ENCODE measurements around the gene ETV1.
A peak's percentile ranks its signal among the peaks of the same experiment; 100 is the strongest.

Gene ETV1

GRCh38 chr7:13991791-13992595 is 2.5 kb upstream of the ETV1 start:
- no peak for TF ChIP-seq CTCF (IDR thresholded peaks at IDR 0.05; ENCODE audit: low read depth, low read length)

DNA sequence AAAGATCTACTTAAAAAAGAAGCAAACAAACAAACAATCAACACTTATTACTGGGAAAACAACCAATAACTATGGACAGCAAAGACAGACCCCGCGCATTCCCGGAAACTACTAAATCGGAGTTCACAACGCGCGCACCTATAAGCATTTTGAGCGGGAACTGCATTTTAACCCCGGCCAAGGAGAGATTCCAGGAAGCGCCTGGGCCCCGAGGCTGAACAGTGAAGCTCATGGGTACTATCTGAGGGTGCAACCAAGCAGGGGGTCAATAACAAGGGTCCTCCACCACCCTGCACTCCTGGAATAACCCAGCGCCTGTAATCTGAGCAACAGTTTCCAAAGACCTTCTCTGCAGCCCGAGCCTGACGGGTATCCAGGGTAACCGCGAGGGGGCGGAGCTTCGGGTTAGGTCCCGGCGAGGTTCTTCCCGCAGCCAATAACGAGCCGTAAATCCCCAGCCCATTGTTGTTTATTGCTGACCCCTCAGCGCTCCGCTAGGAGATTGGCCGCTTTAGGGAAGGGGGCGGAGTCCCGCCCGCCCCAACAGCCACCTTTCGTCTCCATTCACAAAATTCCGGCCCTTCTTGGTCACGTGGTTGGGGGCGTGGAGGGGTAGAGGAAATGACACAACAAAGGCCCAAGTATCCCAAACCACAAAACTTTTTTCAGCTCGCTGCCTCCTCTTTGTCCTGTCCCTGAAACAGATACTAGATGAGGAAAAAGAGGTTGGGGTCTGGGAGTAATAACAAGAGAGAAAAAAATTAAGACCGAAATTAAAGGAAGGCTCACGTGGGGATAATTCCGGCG is 1.7 kb upstream of the ETV1 start:
- TF ChIP-seq CTCF (IDR thresholded peaks at IDR 0.05; ENCODE audit: low read depth, low read length) = no peak
- DNase-seq (ENCODE audit: extremely low read depth, low read depth) = peak; percentile 95

More at GRCh38 chr7:13991791-13992595, 2.5 kb upstream of the ETV1 start:
- DNase-seq (ENCODE audit: extremely low read depth, low read depth) = no peak

GRCh38 chr7:13990319-13990983 is 985 bp upstream of the ETV1 start:
- TF ChIP-seq CTCF (IDR thresholded peaks at IDR 0.05; ENCODE audit: low read depth, low read length) = no peak
- no peak for DNase-seq (ENCODE audit: extremely low read depth, low read depth)

DNA sequence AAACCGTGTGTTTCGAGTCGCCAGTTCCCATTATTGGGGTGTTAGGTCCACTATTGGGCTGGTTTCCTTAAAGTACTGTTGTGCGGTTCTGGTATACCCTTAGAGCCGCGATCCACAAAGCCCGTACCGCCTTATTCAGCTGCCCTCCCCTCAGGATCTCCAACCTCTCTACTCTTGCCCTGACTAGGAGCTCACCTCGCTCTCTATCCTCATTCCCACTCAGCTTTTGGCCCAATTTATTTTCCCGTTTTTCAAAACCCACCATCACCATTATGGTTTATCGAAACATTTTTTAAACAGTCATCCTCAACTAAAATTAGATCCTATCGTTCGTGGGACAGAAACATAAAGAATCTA is 461 bp upstream of the ETV1 start:
- DNase-seq (ENCODE audit: extremely low read depth, low read depth) = no peak
- no peak for TF ChIP-seq CTCF (IDR thresholded peaks at IDR 0.05; ENCODE audit: low read depth, low read length)

DNA sequence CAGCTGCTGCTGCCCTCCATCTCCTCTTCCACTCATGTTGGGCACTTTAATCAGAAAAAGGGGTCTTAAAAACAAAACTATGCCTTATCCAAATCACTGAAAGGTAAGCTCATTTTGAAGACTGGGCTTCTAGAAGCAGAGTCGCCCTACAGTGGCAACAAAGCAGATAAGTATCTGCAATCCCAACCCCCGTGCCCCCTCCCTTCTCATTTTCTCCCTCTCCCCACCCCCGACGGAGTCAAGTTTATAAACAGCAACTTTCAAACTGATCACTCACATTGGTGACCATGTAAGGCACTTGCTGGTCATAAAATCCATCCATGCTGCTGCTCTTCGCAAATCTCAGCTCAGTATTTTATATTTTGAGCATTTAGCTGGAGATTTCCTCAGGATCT is 738 bp downstream of the ETV1 start:
- TF ChIP-seq CTCF (IDR thresholded peaks at IDR 0.05; ENCODE audit: low read depth, low read length) = no peak; the same call in none of the 2 replicates
- no peak for DNase-seq (ENCODE audit: extremely low read depth, low read depth)

- no peak for DNase-seq (ENCODE audit: extremely low read depth, low read depth)
- no peak for TF ChIP-seq CTCF (IDR thresholded peaks at IDR 0.05; ENCODE audit: low read depth, low read length)
Observed at GRCh38 chr7:13988065-13988464, 1.4 kb downstream of the ETV1 start.

DNA sequence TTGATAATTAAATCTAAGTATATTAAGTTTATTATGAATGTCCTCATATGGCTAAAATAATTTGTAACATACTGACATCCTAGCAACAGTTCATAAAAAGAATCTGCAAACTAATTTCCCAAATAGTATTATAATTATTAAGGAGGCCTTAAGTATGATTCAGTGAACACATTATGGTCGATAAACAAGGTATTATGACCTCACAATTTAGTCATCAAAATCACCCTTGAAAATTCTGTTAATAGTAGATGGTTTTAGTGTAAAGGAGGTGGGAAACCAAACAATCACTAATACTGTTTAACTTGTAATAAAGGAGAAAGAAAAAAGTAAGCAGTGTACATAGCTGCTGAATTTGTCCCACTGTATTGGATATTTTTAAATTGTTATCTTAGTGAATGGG is 2.1 kb downstream of the ETV1 start:
- no peak for TF ChIP-seq CTCF (IDR thresholded peaks at IDR 0.05; ENCODE audit: low read depth, low read length)
- DNase-seq (ENCODE audit: extremely low read depth, low read depth) = no peak
